ENCODE data around the gene CSNK2A3.

CSNK2A3 gene

GRCh38 chr11:11318961-11319360, 34.1 kb downstream of the CSNK2A3 start:
- Histone ChIP-seq H3K9ac (no peak overlapping the region), H3K27ac (no peak overlapping the region), H2AFZ (no peak overlapping the region), H3K9me3 (ENCODE audit: control insufficient read depth, low read length) (no peaks in the 10 kb centered on the region), H3K4me3 (ENCODE audit: low read depth, low read length) (no peak overlapping the region), H3K36me3 (ENCODE audit: control insufficient read depth, insufficient read depth, low read length) (no peaks in the 10 kb centered on the region), H3K79me2 (no peaks in the 10 kb centered on the region), H3K4me1 (no peaks in the 10 kb centered on the region), H3K27me3 (ENCODE audit: control insufficient read depth, insufficient read depth, low read length) (no peaks in the 10 kb centered on the region), H3K4me2 (ENCODE audit: low read length) (no peak overlapping the region)
- TF ChIP-seq, protein P1, sequence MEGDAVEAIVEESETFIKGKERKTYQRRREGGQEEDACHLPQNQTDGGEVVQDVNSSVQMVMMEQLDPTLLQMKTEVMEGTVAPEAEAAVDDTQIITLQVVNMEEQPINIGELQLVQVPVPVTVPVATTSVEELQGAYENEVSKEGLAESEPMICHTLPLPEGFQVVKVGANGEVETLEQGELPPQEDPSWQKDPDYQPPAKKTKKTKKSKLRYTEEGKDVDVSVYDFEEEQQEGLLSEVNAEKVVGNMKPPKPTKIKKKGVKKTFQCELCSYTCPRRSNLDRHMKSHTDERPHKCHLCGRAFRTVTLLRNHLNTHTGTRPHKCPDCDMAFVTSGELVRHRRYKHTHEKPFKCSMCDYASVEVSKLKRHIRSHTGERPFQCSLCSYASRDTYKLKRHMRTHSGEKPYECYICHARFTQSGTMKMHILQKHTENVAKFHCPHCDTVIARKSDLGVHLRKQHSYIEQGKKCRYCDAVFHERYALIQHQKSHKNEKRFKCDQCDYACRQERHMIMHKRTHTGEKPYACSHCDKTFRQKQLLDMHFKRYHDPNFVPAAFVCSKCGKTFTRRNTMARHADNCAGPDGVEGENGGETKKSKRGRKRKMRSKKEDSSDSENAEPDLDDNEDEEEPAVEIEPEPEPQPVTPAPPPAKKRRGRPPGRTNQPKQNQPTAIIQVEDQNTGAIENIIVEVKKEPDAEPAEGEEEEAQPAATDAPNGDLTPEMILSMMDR (IDR thresholded peaks at IDR 0.05) = no peak

DNA sequence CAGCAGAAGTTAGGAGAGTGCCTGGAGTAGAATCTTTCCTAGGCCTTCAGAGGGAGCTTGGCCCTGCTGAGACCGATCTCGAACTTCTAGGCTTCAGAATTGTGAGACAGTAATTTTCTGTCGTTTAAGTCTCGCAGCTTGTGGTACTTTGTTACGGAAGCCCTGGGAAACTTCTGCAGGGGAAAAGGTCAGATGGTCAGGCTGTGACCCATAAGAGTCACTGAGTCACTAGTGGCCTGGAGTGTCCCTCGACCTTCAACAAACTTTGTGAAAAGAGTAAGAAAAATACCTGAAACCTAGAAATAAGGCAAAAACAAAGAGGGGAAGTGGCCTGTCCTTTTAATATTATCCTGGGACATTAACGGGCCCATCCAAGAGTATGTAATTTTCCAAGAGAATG, 34.6 kb downstream of the CSNK2A3 start:
- Histone ChIP-seq H3K36me3 (ENCODE audit: control insufficient read depth, insufficient read depth, low read length) (no peaks in the 10 kb centered on the region), H3K4me3 (ENCODE audit: low read depth, low read length) (no peak overlapping the region), H3K79me2 (no peaks in the 10 kb centered on the region), H3K4me1 (no peaks in the 10 kb centered on the region), H3K9ac (no peak overlapping the region), H3K27ac (no peak overlapping the region), H3K4me2 (ENCODE audit: low read length) (no peak overlapping the region), H3K9me3 (ENCODE audit: control insufficient read depth, low read length) (no peaks in the 10 kb centered on the region), H2AFZ (no peak overlapping the region), H3K27me3 (ENCODE audit: control insufficient read depth, insufficient read depth, low read length) (no peaks in the 10 kb centered on the region)
- TF ChIP-seq, protein P1 (IDR thresholded peaks at IDR 0.05) = no peak

DNA sequence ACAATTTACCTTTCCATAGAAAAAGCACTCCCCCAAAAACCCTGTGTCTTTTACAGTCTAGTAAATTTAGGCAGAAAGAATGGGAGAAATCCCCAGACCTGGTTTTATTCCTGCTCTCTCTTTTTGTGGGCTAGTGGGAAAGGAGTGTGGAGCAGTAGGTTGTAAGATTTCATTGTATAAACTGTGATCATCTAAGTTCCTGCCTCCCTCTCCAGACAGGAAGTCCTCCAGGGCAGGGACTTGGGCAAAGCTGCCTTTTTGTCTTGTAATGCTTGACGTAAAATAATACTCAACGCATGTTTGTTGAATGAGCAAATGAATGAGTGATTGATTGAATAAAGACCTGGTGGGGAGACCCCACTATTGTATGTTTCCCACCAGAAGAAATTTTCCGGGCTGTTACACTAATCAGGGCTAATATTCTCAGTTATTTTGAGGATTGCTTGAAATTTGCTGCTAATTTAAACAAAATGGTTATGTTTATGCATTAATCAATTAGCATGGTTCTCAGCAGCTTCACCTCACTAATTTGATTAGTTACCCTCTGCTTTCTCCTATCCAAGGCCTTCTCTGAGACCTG, 36.3 kb downstream of the CSNK2A3 start:
- no peak overlapping the region for H2AFZ ChIP-seq
- TF ChIP-seq, protein P1 (IDR thresholded peaks at IDR 0.05) = no peak

DNA sequence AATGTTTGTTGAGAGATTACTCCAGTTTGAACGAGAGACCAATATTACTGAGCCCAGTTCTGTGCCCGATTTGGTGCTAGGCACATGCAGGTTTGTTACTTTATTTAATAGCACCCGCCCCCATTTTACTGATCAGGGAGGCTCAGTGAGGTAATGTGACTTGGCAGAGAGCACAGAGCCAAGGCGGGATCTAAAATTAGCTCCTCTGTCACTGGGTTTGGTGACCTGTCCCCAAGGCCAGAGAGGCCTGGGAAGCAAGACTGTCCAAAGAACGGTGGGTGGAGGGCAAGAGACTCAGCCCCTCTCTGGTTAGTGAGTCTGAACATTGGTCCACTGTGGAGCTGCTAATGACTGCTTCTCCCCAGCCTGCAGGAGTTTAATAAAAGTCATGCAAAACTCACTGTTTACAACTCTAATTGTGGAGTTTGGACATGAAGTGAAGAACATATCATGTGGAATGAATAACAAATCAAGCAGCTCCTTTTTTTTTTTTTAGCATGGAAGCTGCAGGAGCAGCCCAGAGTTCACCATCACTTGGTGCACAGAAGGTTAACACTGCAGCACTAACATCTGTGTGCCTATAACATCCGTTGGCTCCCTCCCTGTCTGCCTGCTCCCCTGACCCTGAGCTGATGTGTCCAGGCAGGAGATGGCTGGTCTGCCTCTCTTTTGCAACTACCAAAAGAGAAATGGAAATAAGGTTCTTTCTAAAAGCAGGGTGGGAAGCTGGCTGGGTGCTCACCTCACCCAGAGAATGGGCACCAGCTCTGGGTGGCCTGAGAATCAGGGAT, 39.0 kb downstream of the CSNK2A3 start:
- Histone ChIP-seq H3K27me3 (ENCODE audit: control insufficient read depth, insufficient read depth, low read length) (no peaks in the 10 kb centered on the region), H3K4me2 (ENCODE audit: low read length) (no peak overlapping the region), H3K9ac (no peak overlapping the region), H3K9me3 (ENCODE audit: control insufficient read depth, low read length) (no peaks in the 10 kb centered on the region), H3K4me1 (no peaks in the 10 kb centered on the region), H3K36me3 (ENCODE audit: control insufficient read depth, insufficient read depth, low read length) (no peaks in the 10 kb centered on the region), H3K4me3 (ENCODE audit: low read depth, low read length) (no peak overlapping the region), H3K79me2 (no peaks in the 10 kb centered on the region), H3K27ac (no peak overlapping the region), H2AFZ (no peak overlapping the region)
- TF ChIP-seq, protein P1 (IDR thresholded peaks at IDR 0.05) = no peak

More for the DNA sequence above, 36.3 kb downstream of the CSNK2A3 start:
- Histone ChIP-seq H3K4me1 (no peaks in the 10 kb centered on the region), H3K36me3 (ENCODE audit: control insufficient read depth, insufficient read depth, low read length) (no peaks in the 10 kb centered on the region), H3K27me3 (ENCODE audit: control insufficient read depth, insufficient read depth, low read length) (no peaks in the 10 kb centered on the region), H3K9me3 (ENCODE audit: control insufficient read depth, low read length) (no peaks in the 10 kb centered on the region), H3K4me3 (ENCODE audit: low read depth, low read length) (no peak overlapping the region), H3K9ac (no peak overlapping the region), H3K4me2 (ENCODE audit: low read length) (no peak overlapping the region), H3K27ac (no peak overlapping the region), H3K79me2 (no peaks in the 10 kb centered on the region)

Measured in parathyroid adenoma (tissue), 2 donors.